ENCODE measurements around the gene DOCK2.

The DOCK2 gene

GRCh38 chr5:169913479-169913878 is 276.4 kb downstream of the DOCK2 start:
- no peak for DNase-seq

GRCh38 chr5:169914766-169915165 is 277.7 kb downstream of the DOCK2 start:
- no peak for DNase-seq

- no peak for DNase-seq
Observed at GRCh38 chr5:169917500-169917899, 280.4 kb downstream of the DOCK2 start.

- DNase-seq: no peak
Observed at GRCh38 chr5:169918228-169918627, 281.2 kb downstream of the DOCK2 start.

- DNase-seq: no peak
Observed at GRCh38 chr5:169920474-169920873, 283.4 kb downstream of the DOCK2 start.

GRCh38 chr5:169921384-169921783 is 284.3 kb downstream of the DOCK2 start:
- no peak for DNase-seq

- no peak for DNase-seq
Observed at GRCh38 chr5:169921949-169922348, 284.9 kb downstream of the DOCK2 start.

- DNase-seq: no peak
Observed at GRCh38 chr5:169922474-169922873, 285.4 kb downstream of the DOCK2 start.

- no peak for DNase-seq
Observed at GRCh38 chr5:169923988-169924387, 286.9 kb downstream of the DOCK2 start.

- DNase-seq: no peak
Observed at GRCh38 chr5:169933127-169933526, 296.1 kb downstream of the DOCK2 start.

- DNase-seq: no peak
Observed at GRCh38 chr5:169933616-169934015, 296.5 kb downstream of the DOCK2 start.

- no peak for DNase-seq
Observed at GRCh38 chr5:169934990-169935389, 297.9 kb downstream of the DOCK2 start.

- no peak for DNase-seq
Observed at GRCh38 chr5:169935762-169936161, 298.7 kb downstream of the DOCK2 start.

GRCh38 chr5:169938439-169938838 is 301.4 kb downstream of the DOCK2 start:
- DNase-seq: no peak

- DNase-seq: no peak
Observed at GRCh38 chr5:169939731-169940130, 302.7 kb downstream of the DOCK2 start.

GRCh38 chr5:169941542-169941941 is 304.5 kb downstream of the DOCK2 start:
- no peak for DNase-seq

GRCh38 chr5:169942181-169942580 is 305.1 kb downstream of the DOCK2 start:
- no peak for DNase-seq

GRCh38 chr5:169943026-169943425 is 306.0 kb downstream of the DOCK2 start:
- no peak for DNase-seq

- DNase-seq: no peak
Observed at GRCh38 chr5:169944115-169944514, 307.0 kb downstream of the DOCK2 start.

GRCh38 chr5:169944922-169945680 is 308.0 kb downstream of the DOCK2 start:
- DNase-seq: no peak

GRCh38 chr5:169945831-169946261 is 308.8 kb downstream of the DOCK2 start:
- DNase-seq: no peak

GRCh38 chr5:169946743-169947295 is 309.7 kb downstream of the DOCK2 start:
- no peak for DNase-seq

- no peak for DNase-seq
Observed at GRCh38 chr5:169950333-169950732, 313.3 kb downstream of the DOCK2 start.

GRCh38 chr5:169953196-169953595 is 316.1 kb downstream of the DOCK2 start:
- peak; percentile 10 to 11 for DNase-seq

GRCh38 chr5:169954786-169955185 is 317.7 kb downstream of the DOCK2 start:
- DNase-seq: no peak
